Epithelial cell of proximal tubule (primary cell): Measurements from ENCODE around the gene SULF2. TPM values are rescaled to one million over a fixed set of nuclear protein-coding genes. Genes with fewer than 3 reads are reported as not detected.

Source experiments
- DNase-seq: peaks from one replicate; pipeline ENCODE4 v3.0.0-alpha.2; 2011; ENCODE audit warnings: low read depth
- H3K4me3 ChIP-seq: 2 replicates; pipeline ENCODE4 v1.5.1; 2011; ENCODE audit warnings: low read depth, mild to moderate bottlenecking, low read length
- CTCF ChIP-seq: conservative IDR thresholded peaks from 2 replicates; pipeline ENCODE4 v1.5.1; 2012; ENCODE audit warnings: low read depth, mild to moderate bottlenecking, low read length
- total RNA-seq: library from RNA; depleted of rRNA; stranded (reverse); fragments of >200 nt; gene quantifications from 2 replicates; pipeline ENCODE4 v1.2.3, GENCODE V29; 2015

Gene SULF2
- total RNA-seq, 1 donor from 2014 or later: 20.4 TPM

GRCh38 chr20:47757145-47758035 is 27.9 kb downstream of the SULF2 start:
- no peak overlapping the region for H3K4me3 ChIP-seq
- TF ChIP-seq CTCF: no peak
- no peak for DNase-seq

- no peak overlapping the region for H3K4me3 ChIP-seq
- no peak for DNase-seq
- no peak for TF ChIP-seq CTCF
Observed at GRCh38 chr20:47754946-47755652, 30.2 kb downstream of the SULF2 start.

- no peak overlapping the region for H3K4me3 ChIP-seq
- no peak for TF ChIP-seq CTCF
- DNase-seq: no peak
Observed at GRCh38 chr20:47754388-47754715, 30.9 kb downstream of the SULF2 start.

- TF ChIP-seq CTCF: no peak
- no peak for DNase-seq
- no peak overlapping the region for H3K4me3 ChIP-seq
Observed at GRCh38 chr20:47753576-47754387, 31.5 kb downstream of the SULF2 start.

GRCh38 chr20:47751449-47751848 is 33.8 kb downstream of the SULF2 start:
- no peak for DNase-seq
- no peak overlapping the region for H3K4me3 ChIP-seq
- TF ChIP-seq CTCF: no peak

- H3K4me3 ChIP-seq: no peak overlapping the region
- DNase-seq: no peak
- TF ChIP-seq CTCF: no peak
Observed at GRCh38 chr20:47749339-47749738, 35.9 kb downstream of the SULF2 start.
